HPDE6-E6E7 (cell line): ENCODE results near the gene EIF2B4.
"Not testable (repeated sequence)": the region's sequence is repeated elsewhere in the genome, so short reads cannot be mapped to it uniquely, and the experiment has no call there.

Experiments used
- DNase-seq: peaks from one replicate; pipeline ENCODE4 v3.0.0; 2011; ENCODE audit warnings: missing footprints; ENCODE audit errors: extremely low spot score

The EIF2B4 gene

DNA sequence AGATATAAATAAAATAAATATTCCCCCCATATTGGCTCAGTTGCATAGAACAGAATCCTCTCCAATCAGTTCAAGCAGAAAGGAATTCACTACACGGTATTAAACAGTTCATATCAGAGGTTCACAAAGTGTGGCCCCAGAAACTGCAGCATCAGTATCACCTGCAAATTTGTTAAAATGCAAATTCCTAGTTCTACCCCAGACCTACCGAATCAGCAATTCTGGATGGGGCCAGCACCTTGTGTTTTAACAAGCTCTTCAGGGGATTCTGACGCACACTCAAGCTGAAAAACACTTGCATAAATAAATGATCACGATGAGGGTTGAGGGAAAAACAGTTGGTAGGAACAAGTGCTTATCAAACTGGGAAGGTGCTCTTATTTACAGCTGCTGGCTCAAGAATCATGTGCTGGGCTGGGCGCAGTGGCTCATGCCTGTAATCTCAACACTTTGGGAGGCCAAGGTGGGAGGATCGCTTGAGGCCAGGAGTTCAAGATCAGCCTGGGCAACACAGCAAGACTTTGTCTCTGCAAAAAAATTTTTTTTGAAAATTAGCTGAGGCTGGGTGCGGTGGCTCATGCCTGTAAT is 19.9 kb downstream of the EIF2B4 start:
- DNase-seq = no peak

DNA sequence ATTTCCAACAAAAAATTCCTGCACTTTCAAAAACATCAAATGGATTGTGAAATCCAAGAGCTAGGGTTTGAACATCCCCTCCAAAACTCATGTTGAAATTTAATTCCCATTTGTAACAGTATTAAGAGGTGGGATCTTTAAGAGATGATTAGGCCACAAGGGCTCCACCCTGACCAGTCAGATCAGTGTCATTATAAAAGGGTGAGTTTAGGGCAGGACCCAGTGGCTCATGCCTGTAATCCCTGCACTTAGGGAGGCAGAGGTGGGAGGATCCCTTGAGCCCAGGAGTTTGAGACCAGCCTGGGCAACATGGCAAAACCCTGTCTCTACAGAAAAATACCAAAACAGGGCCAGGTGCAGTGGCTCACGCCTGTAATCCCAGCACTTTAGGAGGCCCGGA is 22.5 kb downstream of the EIF2B4 start:
- DNase-seq = no peak

DNA sequence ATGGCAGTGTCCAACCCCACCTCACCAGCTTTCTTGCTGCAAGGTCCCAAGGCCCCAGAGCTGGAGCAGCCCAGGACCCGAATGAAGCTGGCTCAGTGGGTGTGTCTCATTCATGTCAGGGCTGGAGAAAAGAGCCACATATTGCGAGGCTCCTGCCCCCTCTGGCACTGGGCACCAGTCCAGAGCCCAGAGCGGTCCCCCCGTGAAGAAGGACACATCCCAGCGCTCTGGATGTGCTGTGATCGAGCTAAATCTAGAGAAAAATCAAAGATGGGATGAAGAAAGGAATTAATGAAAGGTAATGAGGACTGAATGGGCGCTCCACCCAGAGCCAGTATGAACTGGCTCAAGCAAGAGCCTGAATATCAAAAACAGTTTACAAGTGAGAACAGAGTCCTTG is 34.0 kb downstream of the EIF2B4 start:
- DNase-seq = no peak

DNA sequence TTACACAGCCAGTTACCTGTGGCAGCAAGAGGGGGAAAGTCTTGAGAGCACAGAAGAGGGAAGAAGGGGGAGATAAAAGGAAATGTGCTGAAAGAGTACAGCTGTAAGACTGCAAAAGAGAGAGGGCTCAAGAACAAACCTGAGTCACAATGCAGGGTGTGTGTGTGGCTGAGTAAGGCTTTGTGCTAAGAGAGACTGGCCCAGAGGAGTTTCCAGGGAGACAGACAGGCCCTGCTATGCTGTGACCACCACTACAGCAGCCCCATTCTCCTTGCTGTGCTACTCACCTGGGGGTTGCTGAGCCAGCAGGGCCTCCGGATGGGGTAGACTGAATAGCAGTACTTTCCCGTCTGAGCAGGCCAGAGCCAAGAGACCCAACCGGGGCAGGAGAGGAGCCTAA is 34.8 kb downstream of the EIF2B4 start:
- no peak for DNase-seq

DNA sequence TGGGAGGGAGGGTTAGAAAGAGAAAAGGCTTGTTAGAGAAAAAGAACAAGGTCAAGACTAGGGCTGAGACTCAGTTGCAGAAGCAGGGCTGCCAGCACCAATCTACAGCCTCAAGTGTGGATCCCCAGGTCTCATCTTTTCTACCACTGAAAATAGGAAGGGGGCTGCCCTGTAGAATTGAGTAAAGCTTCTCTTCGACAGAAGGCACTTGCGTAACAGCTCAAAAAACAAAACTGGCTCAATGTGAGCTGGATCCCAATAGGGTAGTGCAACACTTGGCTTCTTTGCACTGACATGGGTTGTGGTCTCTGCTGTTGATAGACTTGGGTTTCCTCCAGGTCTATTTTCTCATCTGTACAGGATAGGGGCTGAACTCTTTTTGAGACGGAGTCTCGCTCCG is 45.4 kb downstream of the EIF2B4 start:
- no peak for DNase-seq

DNA sequence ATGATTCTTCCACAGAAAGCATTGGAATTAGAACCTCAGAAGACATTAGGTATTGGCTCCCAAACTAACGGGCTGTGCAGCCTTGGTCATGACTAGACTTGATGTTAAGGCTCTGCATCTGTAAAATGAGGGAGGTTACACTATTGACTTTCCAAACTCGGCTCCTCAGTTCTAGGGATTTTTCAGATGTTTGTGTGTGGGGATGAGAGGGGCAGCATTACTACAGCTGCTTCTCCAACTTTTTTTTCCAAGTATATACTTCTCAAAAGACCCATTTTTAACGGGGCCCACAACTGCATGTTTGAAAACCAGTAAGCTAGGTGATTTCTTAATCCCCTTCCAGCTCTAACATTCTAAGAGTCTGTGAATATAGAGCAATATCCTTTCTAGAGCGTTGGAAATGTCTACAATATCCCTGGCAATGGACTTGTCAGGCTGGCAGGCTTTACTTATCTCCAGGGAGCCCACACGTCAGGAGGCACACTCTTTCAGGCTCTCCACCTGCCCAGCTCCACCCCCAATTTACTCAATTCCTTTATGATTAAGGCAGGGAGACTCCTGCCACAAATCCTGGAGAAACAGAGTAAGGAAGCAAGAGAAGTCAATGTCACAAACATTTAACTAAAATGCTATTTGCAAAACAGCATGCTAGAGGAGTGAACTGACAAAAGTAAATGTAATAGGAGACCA is 46.4 kb downstream of the EIF2B4 start:
- DNase-seq = no peak

DNA sequence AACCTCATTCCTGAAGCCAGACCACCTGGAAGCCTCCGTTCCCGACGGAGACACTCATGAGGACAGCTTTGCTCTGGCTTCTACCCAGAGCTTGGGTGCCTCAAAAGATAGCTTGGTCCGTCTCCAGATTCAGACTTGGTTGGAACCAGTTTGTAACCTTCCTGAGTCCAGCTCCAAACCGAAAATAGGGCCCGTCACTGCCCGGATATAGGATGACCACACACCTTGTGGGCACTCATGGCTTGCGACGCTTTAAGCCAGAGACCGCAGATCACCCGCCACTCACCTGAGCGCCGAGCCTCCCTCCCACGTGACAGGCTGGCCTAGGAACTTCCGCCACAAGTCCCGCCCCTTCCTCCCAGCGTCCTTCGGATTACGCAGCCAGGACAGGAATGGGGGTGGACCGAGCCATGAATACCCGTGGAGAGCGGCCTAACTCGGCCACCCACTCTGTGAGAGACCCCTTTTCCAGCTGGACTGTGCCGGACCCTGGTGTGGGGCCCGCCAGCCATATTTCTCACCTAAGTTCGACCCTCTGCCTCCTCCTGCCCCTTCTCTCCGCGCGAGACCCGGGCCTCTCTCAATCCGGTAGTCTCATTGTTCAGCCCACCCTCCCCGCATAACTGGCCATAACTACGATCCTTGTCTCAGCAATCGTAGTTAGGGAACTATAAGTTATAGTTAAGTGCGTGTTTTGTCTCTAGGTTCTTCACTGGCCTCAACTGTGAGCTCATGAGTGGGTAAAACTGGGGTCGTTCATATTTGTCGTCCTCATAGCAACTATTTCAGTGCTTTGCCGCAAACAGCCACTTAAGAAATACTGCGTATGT is 47.2 kb downstream of the EIF2B4 start, which contains the start of gene MPV17:
MPV17 (minus strand) TSS at position 332 of the 830 bp plus-strand sequence. CDS start 580 bp downstream, outside the sequence.
- DNase-seq = peak; percentile 97

DNA sequence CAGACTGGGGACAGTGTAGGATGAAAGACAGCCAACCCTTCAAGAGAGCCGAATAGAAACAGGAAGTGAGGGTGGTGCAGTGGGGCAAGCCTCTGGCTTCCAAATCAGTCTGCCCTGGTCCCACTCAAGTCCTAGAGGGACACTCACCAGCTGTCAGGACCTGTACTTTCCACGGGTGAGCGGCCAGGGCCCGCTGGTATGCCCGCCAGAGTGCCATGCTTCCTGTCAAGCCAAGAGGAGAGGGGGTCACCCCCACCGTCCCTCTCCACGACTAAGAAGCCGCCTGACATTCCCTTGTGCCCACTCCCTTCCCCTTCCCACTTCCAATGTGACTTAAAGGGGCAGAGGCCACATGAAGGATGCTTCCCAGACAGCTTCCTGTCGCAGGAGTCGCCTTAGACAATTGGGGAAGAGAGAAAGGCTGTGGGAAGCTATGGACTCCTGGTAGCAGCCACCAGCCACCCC is 47.8 kb downstream of the EIF2B4 start:
- DNase-seq = no peak

DNA sequence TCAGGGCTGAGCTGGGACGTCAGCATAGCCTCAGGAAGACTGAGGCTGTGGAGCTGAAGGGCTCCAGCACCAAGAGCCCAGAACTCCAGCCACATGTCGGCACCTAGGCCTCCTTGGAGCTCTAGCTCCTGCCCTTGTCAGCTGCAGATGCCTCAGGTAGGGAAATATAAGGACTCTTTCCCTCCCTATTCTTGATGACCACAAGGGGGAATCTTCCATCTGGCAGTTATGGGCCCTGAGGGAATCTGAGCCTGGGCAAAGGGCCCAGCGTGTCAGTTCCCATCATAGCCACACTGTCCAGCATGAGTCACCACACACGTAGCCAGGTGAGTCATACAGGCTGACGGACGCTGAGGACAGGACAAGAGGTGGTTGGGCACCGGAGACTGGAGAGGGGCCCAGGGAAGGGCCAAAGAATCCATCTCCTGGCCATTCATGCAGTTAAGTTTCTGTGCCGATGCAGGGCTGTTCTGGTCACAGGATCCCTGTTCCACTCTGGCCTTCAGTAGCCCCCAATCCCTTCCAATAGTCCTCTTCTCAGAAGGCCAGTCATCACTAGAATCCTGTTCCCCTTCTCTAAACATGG is 49.1 kb downstream of the EIF2B4 start:
- peak; percentile 95 for DNase-seq

DNA sequence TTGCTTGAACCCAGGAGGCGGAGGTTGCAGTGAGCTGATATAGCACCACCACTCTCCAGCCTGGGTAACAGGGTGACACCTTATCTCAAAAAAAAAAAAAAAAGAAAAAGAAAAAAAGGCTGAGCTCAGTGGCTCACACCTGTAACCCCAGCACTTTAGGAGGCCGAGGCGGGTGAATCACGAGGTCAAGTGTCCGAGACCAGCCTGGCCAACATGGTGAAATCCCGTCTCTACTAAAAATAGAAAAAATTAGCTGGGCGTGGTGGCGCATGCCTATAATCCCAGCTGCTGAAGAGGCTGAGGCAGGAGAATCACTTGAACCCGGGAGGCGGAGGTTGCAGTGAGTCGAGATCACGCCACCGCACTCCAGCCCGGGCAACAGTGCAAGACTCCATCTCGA is 50.3 kb downstream of the EIF2B4 start:
- DNase-seq = not testable (repeated sequence)

DNA sequence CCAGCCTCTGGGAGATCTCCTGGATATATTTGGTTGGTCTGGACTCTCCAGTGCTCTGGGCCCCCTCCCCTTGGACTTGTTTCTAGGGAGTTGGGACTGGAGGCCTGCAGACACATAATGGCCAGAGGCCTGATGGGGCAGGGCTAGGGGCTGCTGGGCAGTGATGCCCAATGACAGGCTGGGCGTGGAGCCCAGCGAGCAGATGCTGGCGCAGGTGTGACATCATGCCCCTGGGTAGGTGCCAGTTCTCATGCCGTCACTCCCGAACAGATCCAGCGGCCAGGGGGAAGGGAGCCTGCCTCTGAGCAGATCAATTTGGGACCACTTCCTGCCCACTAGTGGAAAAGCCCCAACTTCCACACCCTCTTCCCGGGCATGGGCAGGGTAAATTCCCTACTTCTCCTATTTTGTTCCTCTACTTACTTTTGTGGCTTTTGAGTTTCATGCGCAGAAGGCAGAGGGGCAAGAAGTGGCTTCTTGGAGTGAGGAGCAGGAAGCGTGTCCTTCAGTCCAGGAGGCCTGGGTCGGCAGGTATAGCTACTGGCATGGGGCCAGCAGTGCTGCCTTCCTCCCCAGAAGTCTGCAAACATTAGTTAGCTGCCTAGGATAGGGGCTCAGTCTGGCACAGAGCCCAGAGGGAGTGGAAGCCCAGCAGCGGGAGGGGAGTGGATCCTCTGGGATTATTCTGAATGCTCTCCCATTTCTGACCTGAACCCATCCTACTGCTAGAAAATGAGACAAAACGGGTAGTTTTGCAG is 53.3 kb downstream of the EIF2B4 start:
- DNase-seq = no peak

DNA sequence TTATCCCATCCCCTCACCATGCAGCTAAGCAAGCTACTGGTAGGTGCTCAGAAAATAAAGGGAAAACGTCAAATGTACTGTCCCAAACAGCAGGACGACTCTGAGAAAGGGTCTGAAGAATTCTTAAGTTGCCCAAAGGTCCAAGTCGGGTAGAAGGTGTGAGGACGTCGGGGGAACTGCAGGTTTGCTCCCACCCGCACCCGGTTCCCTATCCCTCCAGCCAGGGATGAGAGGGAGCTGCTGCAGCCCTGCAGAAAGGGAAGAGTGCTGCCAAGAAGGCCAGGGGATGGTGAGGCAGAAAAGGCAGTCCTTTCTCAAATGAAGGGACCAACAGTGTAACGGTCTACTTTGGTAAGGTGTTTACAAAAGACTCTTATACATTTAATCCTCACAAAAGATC is 55.0 kb downstream of the EIF2B4 start:
- no peak for DNase-seq

DNA sequence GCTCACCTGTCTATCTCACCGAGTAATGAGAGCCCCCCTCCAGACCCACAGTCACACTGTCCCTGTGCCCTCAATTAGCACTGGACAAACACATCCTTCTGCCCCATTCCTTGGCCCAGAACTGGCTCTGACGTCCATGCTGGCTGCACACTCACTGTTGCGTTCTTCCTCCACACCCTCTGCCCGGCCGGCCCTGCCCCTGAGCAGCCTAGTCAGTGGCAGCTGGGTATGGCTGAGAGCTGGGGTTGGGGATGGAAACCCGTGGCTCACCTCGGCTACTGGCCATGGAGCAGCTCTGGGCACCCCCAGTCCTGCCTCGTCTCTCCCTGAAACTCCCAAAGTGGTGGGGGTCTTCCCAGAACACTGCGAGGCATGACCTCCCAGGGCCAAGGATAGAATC is 55.4 kb downstream of the EIF2B4 start:
- DNase-seq = no peak
